ENCODE data around the gene RAB8A.

GRCh38 chr19:16115301-16116039, 3.8 kb downstream of the RAB8A start:
- TF ChIP-seq, protein P1, sequence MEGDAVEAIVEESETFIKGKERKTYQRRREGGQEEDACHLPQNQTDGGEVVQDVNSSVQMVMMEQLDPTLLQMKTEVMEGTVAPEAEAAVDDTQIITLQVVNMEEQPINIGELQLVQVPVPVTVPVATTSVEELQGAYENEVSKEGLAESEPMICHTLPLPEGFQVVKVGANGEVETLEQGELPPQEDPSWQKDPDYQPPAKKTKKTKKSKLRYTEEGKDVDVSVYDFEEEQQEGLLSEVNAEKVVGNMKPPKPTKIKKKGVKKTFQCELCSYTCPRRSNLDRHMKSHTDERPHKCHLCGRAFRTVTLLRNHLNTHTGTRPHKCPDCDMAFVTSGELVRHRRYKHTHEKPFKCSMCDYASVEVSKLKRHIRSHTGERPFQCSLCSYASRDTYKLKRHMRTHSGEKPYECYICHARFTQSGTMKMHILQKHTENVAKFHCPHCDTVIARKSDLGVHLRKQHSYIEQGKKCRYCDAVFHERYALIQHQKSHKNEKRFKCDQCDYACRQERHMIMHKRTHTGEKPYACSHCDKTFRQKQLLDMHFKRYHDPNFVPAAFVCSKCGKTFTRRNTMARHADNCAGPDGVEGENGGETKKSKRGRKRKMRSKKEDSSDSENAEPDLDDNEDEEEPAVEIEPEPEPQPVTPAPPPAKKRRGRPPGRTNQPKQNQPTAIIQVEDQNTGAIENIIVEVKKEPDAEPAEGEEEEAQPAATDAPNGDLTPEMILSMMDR (IDR thresholded peaks at IDR 0.05) = no peak
- TF ChIP-seq EP300 (IDR thresholded peaks at IDR 0.05) = no peak

Measured in upper lobe of left lung (tissue), 4 donors.